Caco-2 (cell line): ENCODE results near the gene TMEM141. TPM values are rescaled to one million over a fixed set of nuclear protein-coding genes. Genes with fewer than 3 reads are reported as not detected.
A peak's percentile ranks its signal among the peaks of the same experiment; 100 is the strongest.

Experiments used
- BruUV-seq: library from RNA; stranded (reverse); fragments of 400-500 nt; replicated peaks from 2 replicates; lab custom pipeline; 2021; lab: Mats Ljungman, UMichigan
- CTCF ChIA-PET: fragments of 300-600 bp; sonication (Branson Sonifier 250); formaldehyde crosslinking; loops from one replicate; lab custom pipeline; 2022; ENCODE audit warnings: antibody characterized with exemption; lab: Charles Lee
- POLR2A ChIA-PET: fragments of 300-600 bp; sonication (Branson Sonifier 250); formaldehyde crosslinking; loops from one replicate; lab custom pipeline; 2022; ENCODE audit warnings: antibody characterized with exemption; lab: Charles Lee
- DNase-seq, 2 experiments: peaks; one replicate each; pipeline versions ENCODE4 v3.0.0 to v3.0.0-alpha.2; 2020 to 2022
- H3K27me3 ChIP-seq: replicated peaks from 2 replicates; pipeline ENCODE4 v1.6.0; 2011; ENCODE audit warnings: low read length; ENCODE audit not compliant: control insufficient read depth, insufficient read depth
- H3K36me3 ChIP-seq: 2 replicates; pipeline ENCODE4 v1.5.1; 2011; ENCODE audit warnings: low read length; ENCODE audit not compliant: control insufficient read depth, insufficient read depth
- H3K4me1 ChIP-seq: fragments of 250-450 bp; sonication (Bioruptor Pico); 2 replicates; pipeline ENCODE4 v1.5.1; 2020; ENCODE audit warnings: mild to moderate bottlenecking
- H3K4me3 ChIP-seq: 2 replicates; pipeline ENCODE4 v1.5.1; 2011; ENCODE audit warnings: low read depth, mild to moderate bottlenecking, control low read depth, low read length
- H3K9me3 ChIP-seq: fragments of 250-450 bp; sonication (Bioruptor Pico); 2 replicates; pipeline ENCODE4 v1.5.1; 2020; ENCODE audit warnings: mild to moderate bottlenecking, moderate library complexity
- H3K27ac Mint-ChIP-seq: one replicate; pipeline ENCODE4 v1.8.0; 2022; ENCODE audit warnings: mixed read lengths; ENCODE audit not compliant: unreplicated experiment
- H3K27me3 Mint-ChIP-seq: one replicate; pipeline ENCODE4 v1.8.0; 2022; ENCODE audit warnings: mixed read lengths; ENCODE audit not compliant: insufficient read depth, unreplicated experiment
- H3K36me3 Mint-ChIP-seq: one replicate; pipeline ENCODE4 v1.8.0; 2022; ENCODE audit warnings: mild to moderate bottlenecking, mixed read lengths; ENCODE audit not compliant: insufficient read depth, unreplicated experiment
- H3K4me1 Mint-ChIP-seq: one replicate; pipeline ENCODE4 v1.8.0; 2022; ENCODE audit warnings: low read depth, mixed read lengths; ENCODE audit not compliant: unreplicated experiment
- H3K4me3 Mint-ChIP-seq: one replicate; pipeline ENCODE4 v1.8.0; 2022; ENCODE audit warnings: mild to moderate bottlenecking, moderate library complexity, mixed read lengths; ENCODE audit not compliant: unreplicated experiment
- H3K9me3 Mint-ChIP-seq: one replicate; pipeline ENCODE4 v1.8.0; 2022; ENCODE audit warnings: mixed read lengths; ENCODE audit not compliant: unreplicated experiment
- intact Hi-C: fragments of 100-400 bp; cut with micrococcal nuclease; formaldehyde crosslinking; loops from one replicate; pipeline ENCODE4 v1.10.0; 2022; ENCODE audit not compliant: unreplicated experiment
- total RNA-seq: library from RNA; stranded (reverse); gene quantifications from 2 replicates; pipeline ENCODE4 v1.2.3, GENCODE V29; 2022
- TF ChIP-seq, protein P1 (sequence below), 2 experiments: fragments of 200-600 bp in 1 of 2; IDR thresholded peaks; 1 replicate in 1 of 2; 2 replicates in 1 of 2; pipeline versions ENCODE4 v1.5.1 to v1.8.0; 2011 to 2022; ENCODE audit warnings: antibody characterized with exemption in 1 of 2, control low read depth in 1 of 2, inconsistent platforms in 1 of 2, low read depth in 1 of 2, low read length in 1 of 2, mild to moderate bottlenecking in 1 of 2, moderate library complexity in 1 of 2; ENCODE audit not compliant: insufficient read depth in 1 of 2, severe bottlenecking in 1 of 2, unreplicated experiment in 1 of 2

Gene TMEM141
- total RNA-seq, 1 experiment from 2014 or later = 107 TPM

DNA sequence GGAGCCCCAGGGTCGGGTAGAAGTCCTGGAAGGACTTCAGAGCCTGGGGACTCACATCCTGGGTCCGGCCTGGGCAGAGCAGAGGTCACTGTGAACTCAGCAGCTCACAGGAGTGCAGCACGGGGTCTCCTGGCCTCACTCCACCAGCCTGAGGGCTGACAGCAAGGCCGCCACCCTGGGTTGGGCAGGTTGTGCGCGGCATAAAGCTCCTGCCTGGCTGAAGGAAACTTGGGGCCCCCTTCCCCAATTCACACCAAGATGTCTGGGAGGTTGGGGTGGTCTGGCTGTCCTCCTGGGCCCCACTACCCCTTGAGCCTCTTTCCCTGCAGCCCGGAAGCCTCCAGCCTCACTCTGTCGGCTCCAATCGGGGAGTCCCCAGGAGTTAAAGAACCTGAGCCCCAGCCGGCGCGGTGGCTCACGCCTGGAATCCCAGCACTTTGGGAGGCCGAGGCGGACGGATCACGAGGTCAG lies 28.9 kb upstream of the TMEM141 start:
- Histone ChIP-seq H3K9me3 (no peaks in the 10 kb centered on the region), H3K27me3 (no peaks in the 10 kb centered on the region), H3K36me3 (no peaks in the 10 kb centered on the region), H3K4me1 (peaks cover 7% of the 10 kb centered on the region), H3K4me3 (no peak overlapping the region)
- CTCF ChIA-PET = no interaction called here
- H3K36me3 Mint-ChIP-seq = no peaks in the 10 kb centered on the region
- no peaks in the 10 kb centered on the region for H3K9me3 Mint-ChIP-seq
- DNase-seq = no peak
- POLR2A ChIA-PET = interaction anchor here (0.5 kb wide), 1 partner anchor 53 kb away, joined by 3 read pairs; no protein-coding TSS in a partner anchor
- no TSS peak for BruUV-seq
- no peaks in the 10 kb centered on the region for H3K27me3 Mint-ChIP-seq
- intact Hi-C loops = no loop called here
- peaks cover 14% of the 10 kb centered on the region for H3K4me1 Mint-ChIP-seq
- H3K4me3 Mint-ChIP-seq = no peak overlapping the region
- no peak overlapping the region for H3K27ac Mint-ChIP-seq
- TF ChIP-seq, protein P1, sequence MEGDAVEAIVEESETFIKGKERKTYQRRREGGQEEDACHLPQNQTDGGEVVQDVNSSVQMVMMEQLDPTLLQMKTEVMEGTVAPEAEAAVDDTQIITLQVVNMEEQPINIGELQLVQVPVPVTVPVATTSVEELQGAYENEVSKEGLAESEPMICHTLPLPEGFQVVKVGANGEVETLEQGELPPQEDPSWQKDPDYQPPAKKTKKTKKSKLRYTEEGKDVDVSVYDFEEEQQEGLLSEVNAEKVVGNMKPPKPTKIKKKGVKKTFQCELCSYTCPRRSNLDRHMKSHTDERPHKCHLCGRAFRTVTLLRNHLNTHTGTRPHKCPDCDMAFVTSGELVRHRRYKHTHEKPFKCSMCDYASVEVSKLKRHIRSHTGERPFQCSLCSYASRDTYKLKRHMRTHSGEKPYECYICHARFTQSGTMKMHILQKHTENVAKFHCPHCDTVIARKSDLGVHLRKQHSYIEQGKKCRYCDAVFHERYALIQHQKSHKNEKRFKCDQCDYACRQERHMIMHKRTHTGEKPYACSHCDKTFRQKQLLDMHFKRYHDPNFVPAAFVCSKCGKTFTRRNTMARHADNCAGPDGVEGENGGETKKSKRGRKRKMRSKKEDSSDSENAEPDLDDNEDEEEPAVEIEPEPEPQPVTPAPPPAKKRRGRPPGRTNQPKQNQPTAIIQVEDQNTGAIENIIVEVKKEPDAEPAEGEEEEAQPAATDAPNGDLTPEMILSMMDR (IDR thresholded peaks at IDR 0.05; ENCODE audit: insufficient read depth in 1 of 2, low read depth in 1 of 2, low read length in 1 of 2, severe bottlenecking in 1 of 2, unreplicated experiment in 1 of 2) = no peak

DNA sequence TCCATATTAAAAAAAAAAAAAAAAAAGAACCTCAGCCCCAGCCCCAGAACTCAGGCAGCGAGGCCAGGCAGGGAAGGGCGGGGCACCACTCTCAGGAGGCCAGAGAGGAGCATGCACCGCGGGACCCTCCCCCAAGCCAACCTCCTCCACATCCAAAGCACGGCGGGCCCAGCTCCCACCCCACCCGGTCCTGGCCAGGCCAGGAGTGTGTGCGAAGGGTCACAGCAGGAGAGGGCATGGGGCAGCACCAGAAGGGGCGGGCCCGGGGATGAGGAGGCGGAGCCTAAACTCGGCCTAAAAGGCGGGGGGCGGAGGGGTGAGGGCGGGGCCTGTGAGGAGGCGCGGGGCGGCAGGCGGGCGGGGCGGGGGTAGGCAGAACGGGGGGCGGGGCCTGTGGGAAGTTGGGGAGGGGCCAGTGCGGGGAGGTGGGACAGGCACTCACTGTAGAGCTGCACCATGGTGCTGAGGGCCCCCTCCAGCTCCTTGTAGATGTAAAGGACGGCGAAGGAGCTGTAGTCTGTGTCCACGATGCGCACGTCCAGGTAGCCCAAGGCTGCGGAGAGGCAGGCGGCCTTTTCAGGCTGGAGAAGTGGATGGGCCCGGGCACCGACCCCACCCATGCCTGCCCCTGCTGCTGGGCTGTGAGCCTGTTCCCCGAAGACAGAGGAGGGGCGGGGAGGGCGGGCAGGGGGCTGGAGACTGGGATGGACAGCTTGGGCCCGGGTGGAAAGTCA lies 28.1 kb upstream of the TMEM141 start:
- no TSS peak for BruUV-seq
- Histone ChIP-seq H3K9me3 (no peaks in the 10 kb centered on the region), H3K4me1 (peaks cover 7% of the 10 kb centered on the region), H3K27me3 (no peaks in the 10 kb centered on the region), H3K36me3 (no peaks in the 10 kb centered on the region), H3K4me3 (no peak overlapping the region)
- Mint-ChIP-seq H3K4me3 (no peak overlapping the region), H3K27ac (no peak overlapping the region), H3K9me3 (no peaks in the 10 kb centered on the region), H3K36me3 (no peaks in the 10 kb centered on the region), H3K4me1 (peaks cover 14% of the 10 kb centered on the region), H3K27me3 (no peaks in the 10 kb centered on the region)
- ChIA-PET CTCF (no interaction called here), POLR2A (no interaction called here)
- intact Hi-C loops = no loop called here
- DNase-seq = peak in 1 of 2 experiments; percentile 68
- TF ChIP-seq, protein P1 (IDR thresholded peaks at IDR 0.05; ENCODE audit: insufficient read depth in 1 of 2, low read depth in 1 of 2, low read length in 1 of 2, severe bottlenecking in 1 of 2, unreplicated experiment in 1 of 2) = no peak

DNA sequence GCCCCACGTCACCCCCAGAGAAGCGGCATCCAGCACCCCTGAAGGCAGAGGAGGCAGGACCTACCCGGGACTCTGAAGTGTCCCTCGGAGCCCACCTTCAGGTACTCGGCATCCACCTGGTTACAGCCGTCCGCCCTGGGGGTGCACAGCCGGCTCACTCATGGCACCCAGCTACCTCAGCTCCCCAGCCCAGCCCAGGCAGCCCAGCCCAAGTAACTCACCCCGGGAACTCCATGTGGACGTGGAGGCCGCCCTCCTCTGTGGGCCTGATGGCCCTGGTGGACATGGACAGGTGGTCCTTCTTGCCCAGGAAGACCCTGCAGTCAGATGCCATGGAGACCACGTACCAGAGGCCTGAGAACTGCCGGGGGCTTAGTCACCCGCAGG lies 27.5 kb upstream of the TMEM141 start:
- no peaks in the 10 kb centered on the region for H3K27me3 Mint-ChIP-seq
- Histone ChIP-seq H3K36me3 (no peaks in the 10 kb centered on the region), H3K4me3 (no peak overlapping the region), H3K27me3 (no peaks in the 10 kb centered on the region), H3K4me1 (peaks cover 7% of the 10 kb centered on the region), H3K9me3 (no peaks in the 10 kb centered on the region)
- DNase-seq = no peak
- H3K36me3 Mint-ChIP-seq = no peaks in the 10 kb centered on the region
- no peak overlapping the region for H3K27ac Mint-ChIP-seq
- ChIA-PET CTCF (no interaction called here), POLR2A (no interaction called here)
- no peaks in the 10 kb centered on the region for H3K9me3 Mint-ChIP-seq
- no peak overlapping the region for H3K4me3 Mint-ChIP-seq
- BruUV-seq = no TSS peak
- TF ChIP-seq, protein P1 (IDR thresholded peaks at IDR 0.05; ENCODE audit: insufficient read depth in 1 of 2, low read depth in 1 of 2, low read length in 1 of 2, severe bottlenecking in 1 of 2, unreplicated experiment in 1 of 2) = no peak
- H3K4me1 Mint-ChIP-seq = peaks cover 14% of the 10 kb centered on the region
- intact Hi-C loops = no loop called here
